AG04450 (cell line): Measurements from ENCODE around the gene DOK5. TPM values are rescaled to one million over a fixed set of nuclear protein-coding genes. Genes with fewer than 3 reads are reported as not detected.
"Not testable (repeated sequence)": the region's sequence is repeated elsewhere in the genome, so short reads cannot be mapped to it uniquely, and the experiment has no call there.

Experiments used
- CTCF ChIA-PET: fragments of 300-600, 350-600 bp; formaldehyde crosslinking; extraction: SDS; loops from one replicate; lab custom pipeline; 2022; ENCODE audit warnings: antibody characterized with exemption, inconsistent platforms; lab: Charles Lee
- POLR2A ChIA-PET: fragments of 350-600 bp; formaldehyde crosslinking; extraction: SDS; loops from one replicate; lab custom pipeline; 2021; ENCODE audit warnings: antibody characterized with exemption, inconsistent platforms; lab: Yijun Ruan, JAX
- DNase-seq: peaks from one replicate; pipeline ENCODE4 v3.0.0-alpha.2; 2011; ENCODE audit warnings: low read depth, low spot score
- H3K27ac ChIP-seq: one replicate; pipeline ENCODE4 v1.5.1; 2012; ENCODE audit warnings: low read depth, low read length, control low read depth
- H3K27me3 ChIP-seq: one replicate; pipeline ENCODE4 v1.6.0; 2012; ENCODE audit warnings: low read length; ENCODE audit not compliant: control insufficient read depth, insufficient read depth
- H3K4me3 ChIP-seq: 2 replicates; pipeline ENCODE4 v1.5.1; 2011; ENCODE audit warnings: mild to moderate bottlenecking, low read depth, low read length, control low read depth
- H3K9me3 ChIP-seq: 2 replicates; pipeline ENCODE4 v1.5.1; 2012; ENCODE audit warnings: low read length; ENCODE audit not compliant: control insufficient read depth, insufficient read depth
- CTCF ChIP-seq: IDR thresholded peaks from 2 replicates; pipeline ENCODE4 v1.5.1; 2011; ENCODE audit warnings: low read depth, low read length, control low read depth, inconsistent platforms
- polyA plus RNA-seq: library from polyadenylated mRNA; depleted of rRNA; stranded (reverse); fragments of >200 nt; gene quantifications from 2 replicates; pipeline ENCODE4 v1.2.3, GENCODE V29; 2011

The DOK5 gene
- polyA plus RNA-seq, 1 experiment: 1.9 TPM

DNA sequence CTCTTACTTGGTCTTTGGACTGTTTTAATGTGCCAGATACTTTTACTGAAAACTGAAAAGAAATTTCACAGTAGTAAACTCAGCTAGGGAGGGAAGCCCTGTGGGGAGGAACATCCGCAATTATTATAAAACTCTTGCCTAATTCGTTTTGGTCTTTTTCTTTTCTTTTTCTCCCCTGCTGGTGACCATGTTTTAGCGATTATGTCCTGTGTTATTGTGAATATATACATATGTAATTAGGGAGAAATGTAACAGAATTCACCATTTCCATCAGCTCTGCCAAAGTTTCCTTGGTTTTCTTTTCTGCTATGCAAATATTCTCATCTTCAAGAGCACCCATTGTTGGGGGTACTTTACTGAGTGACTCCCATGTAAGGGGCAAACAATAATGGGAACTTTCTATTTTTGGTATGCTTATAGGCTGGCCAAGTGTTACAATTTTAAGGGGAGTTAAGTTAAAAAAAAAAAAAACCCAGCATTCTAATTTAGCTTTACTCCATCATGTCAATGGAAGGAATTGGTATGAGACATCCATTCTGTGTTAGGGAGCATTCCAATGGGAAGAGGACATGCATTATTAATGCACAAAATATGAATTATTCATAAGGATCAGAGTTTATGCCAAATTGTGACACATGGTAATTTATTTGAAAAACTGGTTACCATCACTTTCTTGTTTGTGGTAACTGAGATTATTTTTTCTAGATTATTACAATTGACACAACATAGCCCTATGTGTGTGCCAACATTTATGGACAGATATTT, 2.0 kb downstream of the DOK5 start:
- H3K27me3 ChIP-seq: peaks cover 23% of the 10 kb centered on the region
- no peak for DNase-seq
- no peak overlapping the region for H3K27ac ChIP-seq
- TF ChIP-seq CTCF: no peak
- ChIA-PET POLR2A (no interaction called here), CTCF (no interaction called here)
- no peaks in the 10 kb centered on the region; the same call in 1 of the 2 replicates for H3K9me3 ChIP-seq
- peak overlapping the region; percentile 64; the same call in 1 of the 2 replicates for H3K4me3 ChIP-seq

GRCh38 chr20:54479138-54479906, 3.9 kb downstream of the DOK5 start:
- ChIA-PET CTCF (no interaction called here), POLR2A (no interaction called here)
- Histone ChIP-seq H3K9me3 (no peaks in the 10 kb centered on the region; the same call in 1 of the 2 replicates), H3K4me3 (no peak overlapping the region), H3K27me3 (peaks cover 23% of the 10 kb centered on the region), H3K27ac (no peak overlapping the region)
- no peak; the same call in 1 of the 2 replicates for TF ChIP-seq CTCF
- DNase-seq: no peak

- H3K27ac ChIP-seq, DNase-seq, POLR2A ChIA-PET, H3K9me3 ChIP-seq, H3K4me3 ChIP-seq, CTCF ChIA-PET: not testable (repeated sequence)
- H3K27me3 ChIP-seq: peaks cover 18% of the 10 kb centered on the region
Measured at GRCh38 chr20:54479937-54480336, 4.5 kb downstream of the DOK5 start.

- ChIA-PET POLR2A (no interaction called here), CTCF (no interaction called here)
- Histone ChIP-seq H3K4me3 (no peak overlapping the region), H3K9me3 (no peaks in the 10 kb centered on the region), H3K27me3 (peaks cover 9% of the 10 kb centered on the region), H3K27ac (no peak overlapping the region)
- TF ChIP-seq CTCF: no peak
- no peak for DNase-seq
Measured at GRCh38 chr20:54481442-54481841, 6.0 kb downstream of the DOK5 start.

- ChIA-PET CTCF (no interaction called here), POLR2A (no interaction called here)
- no peak for DNase-seq
Measured at GRCh38 chr20:54485631-54486030, 10.2 kb downstream of the DOK5 start.

More at GRCh38 chr20:54485631-54486030, 10.2 kb downstream of the DOK5 start:
- Histone ChIP-seq H3K27me3 (no peaks in the 10 kb centered on the region), H3K9me3 (no peaks in the 10 kb centered on the region), H3K4me3 (no peak overlapping the region), H3K27ac (no peak overlapping the region)
- no peak for TF ChIP-seq CTCF
